Caco-2 (cell line): ENCODE data around the gene LRMDA. TPM values are rescaled to one million over a fixed set of nuclear protein-coding genes. Genes with fewer than 3 reads are reported as not detected.

Source experiments
- BruUV-seq: library from RNA; stranded (reverse); fragments of 400-500 nt; replicated peaks from 2 replicates; lab custom pipeline; 2021; lab: Mats Ljungman, UMichigan
- CTCF ChIA-PET: fragments of 300-600 bp; sonication (Branson Sonifier 250); formaldehyde crosslinking; loops from one replicate; lab custom pipeline; 2022; ENCODE audit warnings: antibody characterized with exemption; lab: Charles Lee
- POLR2A ChIA-PET: fragments of 300-600 bp; sonication (Branson Sonifier 250); formaldehyde crosslinking; loops from one replicate; lab custom pipeline; 2022; ENCODE audit warnings: antibody characterized with exemption; lab: Charles Lee
- DNase-seq, 2 experiments: peaks; one replicate each; pipeline versions ENCODE4 v3.0.0 to v3.0.0-alpha.2; 2020 to 2022
- H3K27me3 ChIP-seq: replicated peaks from 2 replicates; pipeline ENCODE4 v1.6.0; 2011; ENCODE audit warnings: low read length; ENCODE audit not compliant: control insufficient read depth, insufficient read depth
- H3K36me3 ChIP-seq: 2 replicates; pipeline ENCODE4 v1.5.1; 2011; ENCODE audit warnings: low read length; ENCODE audit not compliant: control insufficient read depth, insufficient read depth
- H3K4me1 ChIP-seq: fragments of 250-450 bp; sonication (Bioruptor Pico); 2 replicates; pipeline ENCODE4 v1.5.1; 2020; ENCODE audit warnings: mild to moderate bottlenecking
- H3K4me3 ChIP-seq: 2 replicates; pipeline ENCODE4 v1.5.1; 2011; ENCODE audit warnings: low read depth, mild to moderate bottlenecking, control low read depth, low read length
- H3K9me3 ChIP-seq: fragments of 250-450 bp; sonication (Bioruptor Pico); 2 replicates; pipeline ENCODE4 v1.5.1; 2020; ENCODE audit warnings: mild to moderate bottlenecking, moderate library complexity
- H3K27ac Mint-ChIP-seq: one replicate; pipeline ENCODE4 v1.8.0; 2022; ENCODE audit warnings: mixed read lengths; ENCODE audit not compliant: unreplicated experiment
- H3K27me3 Mint-ChIP-seq: one replicate; pipeline ENCODE4 v1.8.0; 2022; ENCODE audit warnings: mixed read lengths; ENCODE audit not compliant: insufficient read depth, unreplicated experiment
- H3K36me3 Mint-ChIP-seq: one replicate; pipeline ENCODE4 v1.8.0; 2022; ENCODE audit warnings: mild to moderate bottlenecking, mixed read lengths; ENCODE audit not compliant: insufficient read depth, unreplicated experiment
- H3K4me1 Mint-ChIP-seq: one replicate; pipeline ENCODE4 v1.8.0; 2022; ENCODE audit warnings: low read depth, mixed read lengths; ENCODE audit not compliant: unreplicated experiment
- H3K4me3 Mint-ChIP-seq: one replicate; pipeline ENCODE4 v1.8.0; 2022; ENCODE audit warnings: mild to moderate bottlenecking, moderate library complexity, mixed read lengths; ENCODE audit not compliant: unreplicated experiment
- H3K9me3 Mint-ChIP-seq: one replicate; pipeline ENCODE4 v1.8.0; 2022; ENCODE audit warnings: mixed read lengths; ENCODE audit not compliant: unreplicated experiment
- CTCF ChIP-seq, 2 experiments: fragments of 200-600 bp in 1 of 2; IDR thresholded peaks; 1 replicate in 1 of 2; 2 replicates in 1 of 2; pipeline versions ENCODE4 v1.5.1 to v1.8.0; 2011 to 2022; ENCODE audit warnings: antibody characterized with exemption in 1 of 2, control low read depth in 1 of 2, inconsistent platforms in 1 of 2, low read depth in 1 of 2, low read length in 1 of 2, mild to moderate bottlenecking in 1 of 2, moderate library complexity in 1 of 2; ENCODE audit not compliant: insufficient read depth in 1 of 2, severe bottlenecking in 1 of 2, unreplicated experiment in 1 of 2
- intact Hi-C: fragments of 100-400 bp; cut with micrococcal nuclease; formaldehyde crosslinking; loops from one replicate; pipeline ENCODE4 v1.10.0; 2022; ENCODE audit not compliant: unreplicated experiment
- total RNA-seq: library from RNA; stranded (reverse); gene quantifications from 2 replicates; pipeline ENCODE4 v1.2.3, GENCODE V29; 2022

The LRMDA gene
- total RNA-seq, 1 experiment from 2014 or later: 18.5 TPM

- Mint-ChIP-seq H3K9me3 (peaks cover 25% of the 10 kb centered on the region), H3K36me3 (peaks cover 24% of the 10 kb centered on the region), H3K27me3 (no peaks in the 10 kb centered on the region), H3K4me1 (peaks cover 42% of the 10 kb centered on the region), H3K27ac (peak overlapping the region; percentile 62), H3K4me3 (no peak overlapping the region)
- ChIA-PET POLR2A (no interaction called here), CTCF (no interaction called here)
- intact Hi-C loops: loop anchor here (2.0 kb wide), 1 partner anchor 129 kb away; no protein-coding TSS in a partner anchor
- peaks cover 6% of the 10 kb centered on the region; the same call in 1 of the 2 replicates for H3K9me3 ChIP-seq
- H3K27me3 ChIP-seq: no peaks in the 10 kb centered on the region
- DNase-seq: no peak
- peaks cover 32% of the 10 kb centered on the region for H3K4me1 ChIP-seq
- H3K4me3 ChIP-seq: no peak overlapping the region
- TF ChIP-seq CTCF (IDR thresholded peaks at IDR 0.05; ENCODE audit: insufficient read depth in 1 of 2, low read depth in 1 of 2, low read length in 1 of 2, severe bottlenecking in 1 of 2, unreplicated experiment in 1 of 2): no peak
- H3K36me3 ChIP-seq: no peaks in the 10 kb centered on the region
- no TSS peak for BruUV-seq
These were observed 748.4 kb downstream of the LRMDA start for GRCh38 chr10:76179806-76180205.

DNA sequence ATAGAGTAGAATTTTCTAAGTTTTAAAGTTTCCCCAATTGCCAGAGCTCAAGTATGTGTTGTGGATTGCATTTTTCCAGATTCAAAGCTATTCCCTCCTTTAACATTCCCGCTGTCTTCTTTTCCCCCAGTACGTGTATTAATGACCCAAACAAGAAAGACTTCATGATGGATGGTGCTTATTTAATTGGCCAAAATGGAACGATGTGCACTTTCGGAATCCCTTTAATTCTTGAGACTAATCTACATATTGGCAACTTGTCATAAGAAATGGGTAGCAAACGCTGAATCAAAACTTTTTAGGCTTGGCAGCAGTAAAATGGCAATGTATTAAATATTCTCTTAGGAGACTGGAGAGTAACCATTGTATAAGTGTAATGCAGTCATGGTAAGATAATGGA is 753.2 kb downstream of the LRMDA start:
- Histone ChIP-seq H3K4me3 (no peak overlapping the region), H3K27me3 (no peaks in the 10 kb centered on the region), H3K4me1 (peaks cover 49% of the 10 kb centered on the region), H3K9me3 (peaks cover 2% of the 10 kb centered on the region; the same call in 1 of the 2 replicates), H3K36me3 (no peaks in the 10 kb centered on the region)
- H3K27ac Mint-ChIP-seq: no peak overlapping the region
- intact Hi-C loops: no loop called here
- POLR2A ChIA-PET: no interaction called here
- no TSS peak for BruUV-seq
- no peaks in the 10 kb centered on the region for H3K27me3 Mint-ChIP-seq
- TF ChIP-seq CTCF (IDR thresholded peaks at IDR 0.05; ENCODE audit: insufficient read depth in 1 of 2, low read depth in 1 of 2, low read length in 1 of 2, severe bottlenecking in 1 of 2, unreplicated experiment in 1 of 2): no peak
- DNase-seq: no peak
- peaks cover 25% of the 10 kb centered on the region for H3K9me3 Mint-ChIP-seq
- peaks cover 18% of the 10 kb centered on the region for H3K36me3 Mint-ChIP-seq
- H3K4me1 Mint-ChIP-seq: peaks cover 31% of the 10 kb centered on the region
- CTCF ChIA-PET: no interaction called here
- peak overlapping the region; percentile 37 for H3K4me3 Mint-ChIP-seq

DNA sequence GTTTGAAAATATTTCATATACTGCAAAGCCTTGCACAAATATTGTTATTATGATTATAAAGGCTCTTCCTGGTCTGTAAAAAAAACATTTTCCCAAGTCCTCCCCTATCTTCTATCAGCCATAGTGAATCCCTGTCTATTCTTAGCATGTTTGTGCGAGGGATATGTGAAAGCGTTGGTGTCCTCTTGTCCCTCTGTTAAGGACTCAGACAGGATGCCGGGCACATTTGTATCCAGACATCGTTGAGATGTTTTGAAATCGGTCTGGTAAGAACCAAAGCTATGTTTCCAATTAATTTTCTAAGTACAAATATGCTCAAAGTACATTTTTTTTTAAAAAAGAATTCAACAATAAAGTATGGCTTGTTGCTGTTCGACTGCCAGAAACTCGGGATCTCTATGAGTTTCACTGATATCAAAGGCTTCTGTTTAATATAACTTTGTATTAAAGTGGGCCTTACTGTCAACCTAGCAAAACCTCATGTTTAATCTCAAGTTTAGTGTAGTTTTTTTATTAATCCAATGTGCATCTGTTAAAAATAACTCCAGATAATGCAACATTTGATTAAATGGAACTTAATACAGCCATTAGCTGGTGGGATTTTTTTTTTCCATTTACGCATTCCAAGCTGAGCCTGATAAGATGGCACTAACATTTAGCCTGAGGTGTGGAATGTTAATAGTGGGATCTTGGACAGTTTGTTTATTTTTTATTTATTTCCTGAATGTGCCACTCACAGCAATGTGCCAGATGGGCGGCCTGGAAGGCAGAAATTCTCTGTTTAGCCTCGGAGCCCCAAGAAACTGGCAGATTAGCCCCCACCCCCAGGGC is 754.3 kb downstream of the LRMDA start:
- Mint-ChIP-seq H3K27me3 (no peaks in the 10 kb centered on the region), H3K4me3 (no peak overlapping the region), H3K9me3 (peaks cover 24% of the 10 kb centered on the region), H3K27ac (peak overlapping the region; percentile 42), H3K4me1 (peaks cover 31% of the 10 kb centered on the region), H3K36me3 (peaks cover 19% of the 10 kb centered on the region)
- ChIA-PET POLR2A (no interaction called here), CTCF (no interaction called here)
- Histone ChIP-seq H3K4me3 (no peak overlapping the region), H3K4me1 (peaks cover 56% of the 10 kb centered on the region), H3K27me3 (no peaks in the 10 kb centered on the region), H3K9me3 (no peaks in the 10 kb centered on the region; the same call in 1 of the 2 replicates), H3K36me3 (no peaks in the 10 kb centered on the region)
- no peak for DNase-seq
- TF ChIP-seq CTCF (IDR thresholded peaks at IDR 0.05; ENCODE audit: insufficient read depth in 1 of 2, low read depth in 1 of 2, low read length in 1 of 2, severe bottlenecking in 1 of 2, unreplicated experiment in 1 of 2): no peak
- BruUV-seq: no TSS peak
- intact Hi-C loops: no loop called here
